NCI-H1930 (cell line): ENCODE measurements around the gene MPZL3.

Experiments used
- DNase-seq, 2 experiments: peaks; one replicate each; lab custom pipeline; 2025; lab: John Stamatoyannopoulos, UW

The MPZL3 gene

GRCh38 chr11:118251858-118252652 is at the start of gene MPZL3:
Gene MPZL3, minus strand, starts transcription at chr11:118252365. Its CDS starts 71 bp downstream, at chr11:118252294.
- DNase-seq: peak; percentile 86 to 91

GRCh38 chr11:118301600-118302195 is 49.5 kb upstream of the MPZL3 start:
- DNase-seq: no peak

GRCh38 chr11:118295815-118296454 is 43.8 kb upstream of the MPZL3 start:
- no peak for DNase-seq

- DNase-seq: no peak
Observed at GRCh38 chr11:118295199-118295598, 43.0 kb upstream of the MPZL3 start.

- no peak for DNase-seq
Observed at GRCh38 chr11:118294053-118294452, 41.9 kb upstream of the MPZL3 start.

GRCh38 chr11:118291477-118292135 is 39.4 kb upstream of the MPZL3 start:
- DNase-seq: no peak

- no peak for DNase-seq
Observed at GRCh38 chr11:118290923-118291322, 38.8 kb upstream of the MPZL3 start.

- DNase-seq: no peak
Observed at GRCh38 chr11:118289401-118289800, 37.2 kb upstream of the MPZL3 start.

- DNase-seq: no peak
Observed at GRCh38 chr11:118287006-118287405, 34.8 kb upstream of the MPZL3 start.

- no peak for DNase-seq
Observed at GRCh38 chr11:118286545-118286944, 34.4 kb upstream of the MPZL3 start.

- DNase-seq: no peak
Observed at GRCh38 chr11:118283756-118284350, 31.7 kb upstream of the MPZL3 start.

- DNase-seq: no peak
Observed at GRCh38 chr11:118283037-118283636, 31.0 kb upstream of the MPZL3 start.

- no peak for DNase-seq
Observed at GRCh38 chr11:118282606-118283005, 30.4 kb upstream of the MPZL3 start.

GRCh38 chr11:118281284-118281683 is 29.1 kb upstream of the MPZL3 start:
- no peak for DNase-seq

- no peak for DNase-seq
Observed at GRCh38 chr11:118277312-118277711, 25.1 kb upstream of the MPZL3 start.

GRCh38 chr11:118276422-118276821 is 24.3 kb upstream of the MPZL3 start:
- no peak for DNase-seq

GRCh38 chr11:118275176-118275575 is 23.0 kb upstream of the MPZL3 start:
- no peak for DNase-seq

- DNase-seq: no peak
Observed at GRCh38 chr11:118274186-118274585, 22.0 kb upstream of the MPZL3 start.

- DNase-seq: no peak
Observed at GRCh38 chr11:118272001-118272400, 19.8 kb upstream of the MPZL3 start.

GRCh38 chr11:118267486-118267885 is 15.3 kb upstream of the MPZL3 start:
- DNase-seq: no peak

- DNase-seq: no peak
Observed at GRCh38 chr11:118265954-118266353, 13.8 kb upstream of the MPZL3 start.
